C4-2B (cell line): Measurements from ENCODE around the gene CD83.

ENCODE experiments used
- CTCF ChIP-seq: fragments of 450-650 bp; conservative IDR thresholded peaks from 2 replicates; pipeline ENCODE4 v1.5.1; 2017; ENCODE audit warnings: mild to moderate bottlenecking
- ZFX ChIP-seq: fragments of 450-650 bp; IDR thresholded peaks from 2 replicates; pipeline ENCODE4 v1.6.1; 2017

DNA sequence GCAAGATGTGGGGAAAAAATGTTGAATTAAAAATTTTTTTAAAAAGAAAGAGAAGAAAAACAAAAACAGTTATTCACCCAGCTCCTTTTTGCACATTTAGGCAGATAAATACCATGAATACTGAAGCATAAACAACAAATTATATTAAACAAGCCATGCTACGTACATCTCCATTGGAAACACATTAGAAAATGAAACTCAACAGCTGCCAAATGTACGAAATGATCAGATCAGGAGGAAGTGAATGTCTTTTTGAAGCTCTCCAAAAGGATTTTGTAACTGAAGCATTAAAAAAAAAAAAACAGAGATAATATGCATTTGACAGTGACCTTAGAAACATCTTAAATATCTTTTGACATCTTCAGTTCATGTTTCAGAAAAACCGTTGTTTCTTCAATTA lies 56.7 kb downstream of the CD83 start:
- TF ChIP-seq CTCF (no peak), ZFX (no peak)
